Left lung (tissue), 10 donors: ENCODE measurements around the gene FAM81B. TPM values are rescaled to one million over a fixed set of nuclear protein-coding genes. Genes with fewer than 3 reads are reported as not detected.

Source experiments
- ATAC-seq: fragments of 200-7000 bp; cut with Tn5 transposase; one replicate; pipeline ENCODE4 v1.9.1; 2020; ENCODE audit warnings: moderate library complexity
- DNase-seq, 4 donors: peaks; one replicate each; pipeline ENCODE4 v3.0.0-alpha.2; 2013 to 2020
- H3K27ac ChIP-seq, 2 donors: fragments of 200-600 bp; sonication (generic) in 1 of 2; one replicate each; pipeline versions ENCODE4 v1.5.0 to v1.8.0; 2020 to 2021
- H3K27me3 ChIP-seq, 2 donors: fragments of 200-600 bp; sonication (generic) in 1 of 2; one replicate each; pipeline versions ENCODE4 v1.5.0 to v1.8.0; 2020 to 2021
- H3K36me3 ChIP-seq, 2 donors: fragments of 200-600 bp; sonication (generic) in 1 of 2; one replicate each; pipeline versions ENCODE4 v1.5.0 to v1.8.0; 2020 to 2021
- H3K4me1 ChIP-seq, 2 donors: fragments of 200-600 bp; one replicate each; pipeline ENCODE4 v1.8.0; 2021
- H3K4me3 ChIP-seq, 2 donors: fragments of 200-600 bp; sonication (generic) in 1 of 2; one replicate each; pipeline versions ENCODE4 v1.5.0 to v1.8.0; 2020 to 2021; ENCODE audit warnings: mild to moderate bottlenecking in 1 of 2
- H3K9me3 ChIP-seq, 2 donors: fragments of 200-600 bp; sonication (generic) in 1 of 2; one replicate each; pipeline versions ENCODE4 v1.5.0 to v1.8.0; 2020 to 2021
- intact Hi-C, 2 donors: fragments of 100-400 bp; cut with DNase I; formaldehyde crosslinking; loops; one replicate each; pipeline versions ENCODE4 v1.11.2 to v1.14.2; 2022
- polyA plus RNA-seq, 6 donors: library from polyadenylated mRNA; unstranded; fragments of 120-200 nt; gene quantifications; one replicate each; pipeline ENCODE4 v1.2.1, GENCODE V29; 2013; ENCODE audit not compliant: insufficient read length in 6 of 6
- total RNA-seq, 2 donors: library from RNA; stranded (reverse); fragmentation: NEBNext Ultra II Directional; extraction: Animal tissue kit (Norgen Biotek cat#: 25700); gene quantifications; one replicate each; pipeline ENCODE4 v1.2.1, GENCODE V29; 2021
- TF ChIP-seq, protein P1 (sequence below), 2 donors: fragments of 200-600 bp; sonication (generic) in 1 of 2; IDR thresholded peaks; one replicate each; pipeline versions ENCODE4 v1.5.0 to v1.8.0; 2021; ENCODE audit warnings: antibody characterized with exemption in 2 of 2
- donor health status: DM: no; HTN: yes; CAD: no.
- donor health status: DM: no; HTN: no; CAD: no.

FAM81B gene
- total and polyA plus RNA-seq, 8 donors, result 0.90 to 12.3 (median 4.4) TPM

DNA sequence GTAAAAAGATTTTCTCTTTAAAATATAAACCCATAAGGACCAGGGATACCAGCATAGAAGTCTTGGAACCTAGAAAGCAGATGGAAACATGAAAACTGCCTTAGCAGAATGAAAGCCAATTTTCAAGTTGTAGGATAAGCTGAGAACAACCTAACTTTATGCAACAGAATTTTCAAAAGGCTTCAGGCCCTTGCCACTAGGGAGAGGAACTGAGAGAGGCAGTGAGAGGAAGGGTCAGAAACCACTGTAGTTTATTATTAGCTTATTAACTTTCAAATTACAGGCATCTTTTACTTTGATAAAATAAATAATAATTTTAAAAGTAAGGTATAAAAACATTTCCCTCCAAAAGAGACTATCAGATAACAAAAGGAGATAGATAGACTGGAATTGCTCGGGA is 33.4 kb downstream of the FAM81B start:
- DNase-seq (no peak), ATAC-seq (no peak)
- Histone ChIP-seq H3K27ac (no peak overlapping the region), H3K9me3 (no peaks in the 10 kb centered on the region), H3K27me3 (no peaks in the 10 kb centered on the region), H3K36me3 (no peaks in the 10 kb centered on the region), H3K4me1 (no peaks in the 10 kb centered on the region), H3K4me3 (no peak overlapping the region)
- TF ChIP-seq, protein P1, sequence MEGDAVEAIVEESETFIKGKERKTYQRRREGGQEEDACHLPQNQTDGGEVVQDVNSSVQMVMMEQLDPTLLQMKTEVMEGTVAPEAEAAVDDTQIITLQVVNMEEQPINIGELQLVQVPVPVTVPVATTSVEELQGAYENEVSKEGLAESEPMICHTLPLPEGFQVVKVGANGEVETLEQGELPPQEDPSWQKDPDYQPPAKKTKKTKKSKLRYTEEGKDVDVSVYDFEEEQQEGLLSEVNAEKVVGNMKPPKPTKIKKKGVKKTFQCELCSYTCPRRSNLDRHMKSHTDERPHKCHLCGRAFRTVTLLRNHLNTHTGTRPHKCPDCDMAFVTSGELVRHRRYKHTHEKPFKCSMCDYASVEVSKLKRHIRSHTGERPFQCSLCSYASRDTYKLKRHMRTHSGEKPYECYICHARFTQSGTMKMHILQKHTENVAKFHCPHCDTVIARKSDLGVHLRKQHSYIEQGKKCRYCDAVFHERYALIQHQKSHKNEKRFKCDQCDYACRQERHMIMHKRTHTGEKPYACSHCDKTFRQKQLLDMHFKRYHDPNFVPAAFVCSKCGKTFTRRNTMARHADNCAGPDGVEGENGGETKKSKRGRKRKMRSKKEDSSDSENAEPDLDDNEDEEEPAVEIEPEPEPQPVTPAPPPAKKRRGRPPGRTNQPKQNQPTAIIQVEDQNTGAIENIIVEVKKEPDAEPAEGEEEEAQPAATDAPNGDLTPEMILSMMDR (IDR thresholded peaks at IDR 0.05), result no peak
- intact Hi-C loops, result no loop called here

DNA sequence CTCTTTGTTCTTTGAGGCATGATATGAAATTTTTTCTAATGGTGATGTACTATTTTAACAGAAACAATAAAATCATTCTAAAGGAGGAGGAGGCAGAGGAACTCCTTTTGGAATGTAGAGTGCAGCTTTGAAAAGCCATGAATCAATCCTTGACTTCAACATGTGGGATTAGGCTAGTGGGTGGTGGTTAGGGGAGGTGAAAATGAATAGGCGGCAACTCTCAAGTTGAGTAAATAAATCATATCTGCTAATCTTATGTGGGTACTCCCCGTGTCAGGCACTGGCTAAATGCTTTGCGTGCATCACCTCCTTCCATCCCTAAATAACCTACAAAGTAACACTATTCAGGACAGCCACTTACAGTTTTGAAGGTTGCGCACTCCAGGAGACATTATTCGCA is 35.1 kb downstream of the FAM81B start:
- Histone ChIP-seq H3K27me3 (no peaks in the 10 kb centered on the region), H3K4me3 (no peak overlapping the region), H3K9me3 (no peaks in the 10 kb centered on the region), H3K4me1 (no peaks in the 10 kb centered on the region), H3K36me3 (no peaks in the 10 kb centered on the region), H3K27ac (no peak overlapping the region)
- no peak for ATAC-seq
- no peak for DNase-seq
- intact Hi-C loops, result no loop called here
- TF ChIP-seq, protein P1 (IDR thresholded peaks at IDR 0.05), result no peak

DNA sequence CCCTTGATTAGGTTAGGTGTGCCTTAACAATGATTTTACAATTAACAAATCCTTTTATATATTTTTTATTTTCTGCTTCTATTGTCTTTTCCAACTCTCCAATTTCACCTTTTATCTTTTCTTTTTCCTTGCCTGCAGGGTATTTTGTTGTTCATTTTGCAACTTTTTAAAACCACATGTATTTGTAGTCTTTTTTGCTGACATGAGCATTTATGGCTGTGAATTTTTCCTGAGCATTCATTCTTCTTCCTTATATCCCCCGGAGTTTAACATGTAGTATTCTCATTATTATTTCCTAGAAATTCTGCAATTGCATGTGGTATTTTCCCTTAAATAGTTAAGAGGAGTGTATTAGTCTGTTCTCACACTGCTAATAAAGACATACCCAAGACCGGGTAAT is 41.6 kb downstream of the FAM81B start:
- intact Hi-C loops, result no loop called here
- TF ChIP-seq, protein P1 (IDR thresholded peaks at IDR 0.05), result no peak
- H3K9me3 ChIP-seq, result peaks cover 0 to 14% of the 10 kb centered on the region in 2 donors

DNA sequence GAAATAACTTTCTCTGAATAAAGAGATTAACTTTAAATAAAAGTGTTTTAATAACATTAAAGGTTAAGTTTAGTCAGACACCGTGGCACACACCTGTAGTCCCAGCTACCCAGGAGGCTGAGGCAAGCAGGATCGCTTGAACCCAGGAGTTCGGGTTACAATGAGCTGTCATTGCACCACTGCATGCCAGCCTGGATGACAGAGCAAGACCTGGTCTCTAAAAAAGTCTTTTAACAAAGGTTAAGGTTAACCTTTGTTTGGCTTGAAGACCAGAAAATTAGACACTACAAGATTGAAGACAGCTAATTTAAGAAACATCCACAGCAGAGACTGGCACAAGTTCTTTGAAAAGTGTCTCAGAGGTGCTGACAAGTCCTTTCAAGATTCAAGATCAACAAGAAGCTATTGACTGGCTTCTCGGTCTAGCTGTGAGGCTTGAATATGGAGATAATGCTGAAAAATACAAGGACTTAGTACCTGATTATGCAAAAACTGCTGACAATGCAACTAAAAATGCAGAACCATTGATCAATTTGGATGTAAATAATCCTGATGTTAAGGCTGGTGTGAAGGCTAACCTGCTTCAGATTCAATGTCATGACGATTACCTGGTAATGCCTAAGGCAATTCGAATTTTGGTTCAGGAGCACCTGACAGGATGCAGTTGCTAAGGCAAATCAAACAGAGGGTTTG is 48.8 kb downstream of the FAM81B start:
- ATAC-seq (no peak), DNase-seq (no peak)
- Histone ChIP-seq H3K9me3 (no peaks in the 10 kb centered on the region), H3K4me3 (no peak overlapping the region), H3K36me3 (no peaks in the 10 kb centered on the region), H3K27ac (no peak overlapping the region), H3K4me1 (no peaks in the 10 kb centered on the region), H3K27me3 (no peaks in the 10 kb centered on the region)
- TF ChIP-seq, protein P1 (IDR thresholded peaks at IDR 0.05), result no peak
- intact Hi-C loops, result no loop called here

More for the DNA sequence above, 41.6 kb downstream of the FAM81B start:
- ATAC-seq, result no peak
- Histone ChIP-seq H3K36me3 (no peaks in the 10 kb centered on the region), H3K27ac (no peak overlapping the region), H3K4me3 (no peak overlapping the region), H3K4me1 (no peaks in the 10 kb centered on the region), H3K27me3 (no peaks in the 10 kb centered on the region)
- DNase-seq, result no peak

DNA sequence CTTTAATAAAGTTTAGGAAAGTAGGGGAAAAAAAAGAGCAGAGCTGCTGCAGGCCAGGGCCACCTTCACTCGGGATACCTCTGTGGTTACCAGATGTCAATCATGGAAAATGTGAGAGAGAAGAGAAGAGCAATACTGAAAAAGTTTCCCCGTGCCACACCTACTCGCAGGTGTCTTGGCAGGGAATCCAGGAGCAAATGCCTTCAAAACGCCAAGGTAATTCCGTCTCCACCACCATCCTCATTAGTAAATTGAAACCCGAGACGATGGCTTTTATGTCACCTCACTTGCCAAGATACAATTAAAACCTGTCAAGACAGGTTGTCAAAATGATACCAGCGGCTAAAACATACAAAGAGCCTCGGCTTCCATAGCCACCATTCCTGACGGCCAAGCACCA is 49.7 kb downstream of the FAM81B start:
- Histone ChIP-seq H3K27me3 (no peaks in the 10 kb centered on the region), H3K4me1 (no peaks in the 10 kb centered on the region), H3K27ac (no peak overlapping the region), H3K36me3 (no peaks in the 10 kb centered on the region), H3K9me3 (no peaks in the 10 kb centered on the region), H3K4me3 (no peak overlapping the region)
- DNase-seq (no peak), ATAC-seq (no peak)
- TF ChIP-seq, protein P1 (IDR thresholded peaks at IDR 0.05), result no peak
- intact Hi-C loops, result no loop called here
